IMR-90 (cell line): Measurements from ENCODE around the gene ENDOU.

Source experiments
- BHLHE40 ChIP-seq: fragments of 150-350 bp; IDR thresholded peaks from 2 replicates; pipeline ENCODE4 v1.6.1; 2016; ENCODE audit warnings: mild to moderate bottlenecking, low read depth, low read length
- CEBPB ChIP-seq: IDR thresholded peaks from 2 replicates; pipeline ENCODE4 v1.6.1; 2012; ENCODE audit warnings: low read depth, low read length, improper control_type of control experiment
- ELK1 ChIP-seq: fragments of 150-350 bp; IDR thresholded peaks from 2 replicates; pipeline ENCODE4 v1.6.1; 2016; ENCODE audit warnings: low read depth, mild to moderate bottlenecking, low read length, moderate library complexity, borderline replicate concordance
- MAZ ChIP-seq: IDR thresholded peaks from 2 replicates; pipeline ENCODE4 v1.6.1; 2012; ENCODE audit warnings: low read depth, mild to moderate bottlenecking, low read length, improper control_type of control experiment, moderate library complexity, borderline replicate concordance
- NFE2L2 ChIP-seq: fragments of 150-350 bp; IDR thresholded peaks from 2 replicates; pipeline ENCODE4 v1.6.1; 2016; ENCODE audit warnings: low read depth, mild to moderate bottlenecking, low read length
- POLR2A ChIP-seq: IDR thresholded peaks from 2 replicates; pipeline ENCODE4 v1.6.1; 2012; ENCODE audit warnings: mild to moderate bottlenecking, low read depth, low read length
- RAD21 ChIP-seq: IDR thresholded peaks from 2 replicates; pipeline ENCODE4 v1.6.1; 2012; ENCODE audit warnings: low read length, improper control_type of control experiment
- SMC3 ChIP-seq: fragments of 150-350 bp; IDR thresholded peaks from 2 replicates; pipeline ENCODE4 v1.6.1; 2016; ENCODE audit warnings: low read depth, mild to moderate bottlenecking, antibody characterized with exemption, low read length, moderate library complexity
- TF ChIP-seq, protein P1 (sequence below): conservative IDR thresholded peaks from 2 replicates; pipeline ENCODE4 v1.5.1; 2012; ENCODE audit warnings: mild to moderate bottlenecking, low read depth, low read length, improper control_type of control experiment

DNA sequence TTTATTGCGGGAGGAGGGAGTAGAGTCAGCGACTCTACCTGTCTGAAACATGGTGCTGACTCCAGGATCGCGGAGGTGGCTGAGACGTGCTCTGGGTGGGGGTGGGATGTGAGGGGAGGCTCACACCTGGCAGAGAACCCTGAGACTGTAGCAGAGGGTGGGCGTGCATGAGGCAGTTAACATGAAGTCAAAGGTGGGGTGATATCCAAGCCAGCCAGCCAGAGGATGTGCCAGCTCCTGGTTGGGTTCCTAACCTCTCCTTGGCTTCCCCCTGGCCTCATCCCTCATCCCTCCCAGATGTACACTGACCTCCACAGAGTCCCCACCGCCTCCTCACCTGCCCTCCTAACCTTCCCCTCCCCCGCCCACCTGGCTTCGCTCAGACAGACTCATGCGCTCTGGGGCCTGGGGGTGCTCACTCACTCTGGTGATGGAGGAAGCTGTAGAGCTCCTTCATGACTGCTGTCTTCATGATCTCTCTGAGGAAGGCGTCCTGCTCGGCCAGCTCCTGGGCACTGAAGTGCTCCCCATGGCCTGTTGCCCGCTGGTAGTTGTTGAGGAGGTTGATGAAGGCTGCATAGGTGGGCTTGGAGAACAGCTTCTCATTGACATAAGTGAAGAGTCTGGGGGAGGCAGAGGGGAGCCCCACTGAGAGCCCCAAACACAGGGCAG lies 9.3 kb downstream of the ENDOU start:
- TF ChIP-seq, protein P1, sequence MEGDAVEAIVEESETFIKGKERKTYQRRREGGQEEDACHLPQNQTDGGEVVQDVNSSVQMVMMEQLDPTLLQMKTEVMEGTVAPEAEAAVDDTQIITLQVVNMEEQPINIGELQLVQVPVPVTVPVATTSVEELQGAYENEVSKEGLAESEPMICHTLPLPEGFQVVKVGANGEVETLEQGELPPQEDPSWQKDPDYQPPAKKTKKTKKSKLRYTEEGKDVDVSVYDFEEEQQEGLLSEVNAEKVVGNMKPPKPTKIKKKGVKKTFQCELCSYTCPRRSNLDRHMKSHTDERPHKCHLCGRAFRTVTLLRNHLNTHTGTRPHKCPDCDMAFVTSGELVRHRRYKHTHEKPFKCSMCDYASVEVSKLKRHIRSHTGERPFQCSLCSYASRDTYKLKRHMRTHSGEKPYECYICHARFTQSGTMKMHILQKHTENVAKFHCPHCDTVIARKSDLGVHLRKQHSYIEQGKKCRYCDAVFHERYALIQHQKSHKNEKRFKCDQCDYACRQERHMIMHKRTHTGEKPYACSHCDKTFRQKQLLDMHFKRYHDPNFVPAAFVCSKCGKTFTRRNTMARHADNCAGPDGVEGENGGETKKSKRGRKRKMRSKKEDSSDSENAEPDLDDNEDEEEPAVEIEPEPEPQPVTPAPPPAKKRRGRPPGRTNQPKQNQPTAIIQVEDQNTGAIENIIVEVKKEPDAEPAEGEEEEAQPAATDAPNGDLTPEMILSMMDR, result no peak
- TF ChIP-seq RAD21 (no peak), SMC3 (no peak), POLR2A (no peak), MAZ (no peak), CEBPB (no peak), ELK1 (no peak), NFE2L2 (no peak), BHLHE40 (no peak)
